GM21786 (cell line): ENCODE data around the gene EFCAB10.
A peak's percentile ranks its signal among the peaks of the same experiment; 100 is the strongest.
"Not testable (repeated sequence)": the region's sequence is repeated elsewhere in the genome, so short reads cannot be mapped to it uniquely, and the experiment has no call there.

Experiments used
- ATAC-seq: cut with Tn5 transposase; IDR thresholded peaks from one replicate; pipeline ENCODE4 v1.9.1; 2021; ENCODE audit not compliant: unreplicated experiment

EFCAB10 gene

DNA sequence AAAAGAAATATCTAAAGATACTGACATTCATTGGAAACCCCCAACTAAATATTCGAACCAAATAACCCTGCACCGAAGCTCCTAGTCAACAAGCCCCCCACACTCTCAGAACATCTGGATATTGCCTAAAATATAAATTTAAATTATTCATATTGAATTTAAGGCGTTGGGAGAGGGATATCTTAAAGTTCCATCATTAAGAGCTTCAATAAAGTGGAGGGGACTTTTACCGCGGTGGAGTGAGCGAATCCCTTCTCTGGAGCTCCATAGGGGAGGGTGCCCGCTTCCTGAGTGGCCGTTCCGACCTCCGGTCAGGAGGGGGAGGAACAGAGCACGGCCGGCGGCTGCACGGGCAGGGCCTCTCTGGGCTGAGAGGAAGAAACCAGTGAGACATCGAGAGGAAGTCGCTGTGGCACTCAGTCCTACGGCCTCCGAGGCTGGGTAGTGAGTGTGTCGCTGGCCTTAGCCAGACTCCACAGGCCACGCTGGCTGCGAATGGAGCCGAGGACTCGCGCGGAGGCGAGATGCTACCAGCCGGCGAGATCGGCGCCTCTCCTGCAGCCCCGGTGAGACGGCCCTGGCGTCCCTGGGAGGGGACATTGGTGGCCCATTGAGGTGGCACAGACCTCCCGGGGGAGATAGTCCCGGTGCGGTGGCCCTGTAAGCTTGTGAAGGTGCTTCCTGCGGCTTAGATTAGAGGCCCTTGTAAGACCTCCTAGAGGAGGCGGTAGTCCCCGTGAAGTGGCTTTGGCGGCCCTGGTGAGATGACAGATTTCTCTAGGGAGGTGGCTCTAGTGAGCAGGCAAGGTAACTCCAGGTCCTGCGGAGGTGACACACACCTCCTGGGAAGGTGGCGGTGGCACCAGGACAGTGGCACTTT lies 49.3 kb downstream of the EFCAB10 start, which contains the start of gene RINT1:
Gene RINT1, plus strand, starts transcription at position 410 of the 880 bp plus-strand sequence. Its CDS starts 115 bp downstream, at position 525.
- ATAC-seq: peak; percentile 91

GRCh38 chr7:105530546-105530945 lies 50.7 kb downstream of the EFCAB10 start:
- ATAC-seq: no peak

- ATAC-seq: no peak
Measured at GRCh38 chr7:105530126-105530525, 51.2 kb downstream of the EFCAB10 start.

GRCh38 chr7:105527737-105528136 lies 53.6 kb downstream of the EFCAB10 start:
- not testable (repeated sequence) for ATAC-seq

DNA sequence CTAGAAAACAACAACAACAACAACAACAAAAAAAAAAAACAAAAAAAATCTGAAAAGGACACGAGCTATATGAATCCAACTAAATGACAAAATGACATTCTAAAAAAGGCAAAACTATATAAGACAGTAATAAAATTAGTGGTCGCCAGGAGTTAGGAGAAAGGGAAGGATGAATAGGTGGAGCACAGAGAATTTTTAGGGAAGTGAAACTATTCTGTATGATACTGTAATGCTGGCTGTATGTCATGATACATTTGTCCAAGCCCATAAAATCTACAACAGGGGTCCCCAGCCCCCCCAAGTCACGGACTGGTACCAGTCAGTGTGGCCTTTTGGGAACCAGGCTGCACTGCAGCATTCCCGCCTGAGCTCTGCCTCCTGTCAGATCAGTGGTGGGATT lies 56.5 kb downstream of the EFCAB10 start:
- no peak for ATAC-seq

- ATAC-seq: not testable (repeated sequence)
Measured at GRCh38 chr7:105524423-105524822, 56.9 kb downstream of the EFCAB10 start.

DNA sequence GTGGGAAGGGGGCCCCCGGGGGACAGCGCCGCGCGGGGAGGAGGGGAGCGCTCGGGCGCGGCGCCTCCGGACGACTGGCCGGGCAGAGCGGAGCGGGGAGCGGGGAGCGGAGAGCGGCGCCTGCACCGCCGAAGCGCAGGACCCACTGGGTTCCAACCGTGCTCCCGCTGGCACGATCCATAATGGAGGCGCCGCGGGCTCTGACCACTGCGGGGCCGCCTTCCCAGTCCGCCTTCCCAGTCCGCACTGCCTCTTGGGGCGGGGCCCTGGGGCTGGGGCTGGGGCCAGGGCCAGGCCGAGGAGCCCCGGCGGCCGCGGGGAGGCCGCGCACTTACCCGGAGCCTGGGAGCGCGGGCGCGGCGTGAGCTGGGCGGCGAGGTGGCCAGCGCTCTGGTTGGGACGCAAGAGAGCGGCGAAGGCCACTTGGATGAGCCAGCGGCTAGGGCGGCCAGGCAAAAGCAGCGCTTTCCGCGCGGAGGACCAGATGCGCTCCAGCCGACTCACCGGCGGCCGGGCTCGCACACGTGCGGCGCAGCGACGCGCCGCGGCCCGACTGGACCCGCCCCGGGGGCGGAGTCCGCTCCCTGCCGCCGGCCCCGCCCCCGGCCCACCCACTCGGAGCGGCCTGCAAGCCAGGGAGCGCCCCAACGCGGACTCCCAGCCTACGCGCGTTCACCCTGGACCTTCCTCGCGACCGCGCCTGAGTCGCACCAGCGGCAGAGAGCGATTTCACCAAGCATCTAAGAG lies 59.4 kb downstream of the EFCAB10 start, which contains the start of gene PUS7:
Gene PUS7, minus strand, starts transcription at position 555 of the 747 bp plus-strand sequence. CDS start 13,759 bp downstream, outside the sequence.
- ATAC-seq: peak; percentile 83

GRCh38 chr7:105521027-105521716 lies 60.1 kb downstream of the EFCAB10 start:
- ATAC-seq: peak; percentile 25

DNA sequence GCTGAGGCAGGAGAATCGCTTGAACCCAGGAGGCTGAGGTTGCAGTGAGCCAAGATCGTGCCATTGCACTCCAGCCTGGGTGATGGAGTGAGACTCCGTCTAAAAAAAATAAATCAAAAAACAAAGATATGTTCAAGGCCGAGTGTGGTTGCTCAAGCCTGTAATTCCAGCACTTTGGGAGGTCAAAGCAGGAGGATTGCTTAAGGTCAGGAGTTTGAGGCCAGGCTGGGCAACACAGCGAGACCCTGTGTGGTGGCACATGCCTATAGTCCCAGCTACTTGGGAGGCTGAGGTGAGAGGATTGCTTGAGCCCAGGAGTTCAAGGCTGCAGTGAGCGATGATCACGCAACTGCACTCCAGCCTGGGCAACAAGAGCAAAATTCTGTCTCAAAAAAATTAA lies 60.7 kb downstream of the EFCAB10 start:
- ATAC-seq: not testable (repeated sequence)

- ATAC-seq: no peak
Measured at GRCh38 chr7:105519353-105519752, 61.9 kb downstream of the EFCAB10 start.

GRCh38 chr7:105515610-105516009 lies 65.7 kb downstream of the EFCAB10 start:
- not testable (repeated sequence) for ATAC-seq
